Astrocyte (in vitro differentiated cells and primary cell): ENCODE measurements around the gene ADAMTS17.

Experiments
- EZH2 ChIP-seq: IDR thresholded peaks from 2 replicates; pipeline ENCODE4 v1.6.1; 2012; ENCODE audit warnings: mild to moderate bottlenecking, low read length, inconsistent platforms; ENCODE audit not compliant: insufficient read depth
- TF ChIP-seq, protein P1 (sequence below): IDR thresholded peaks from 2 replicates; pipeline ENCODE4 v1.5.1; 2011; ENCODE audit warnings: low read depth, mild to moderate bottlenecking, inconsistent platforms, low read length, moderate library complexity; ENCODE audit not compliant: insufficient read depth

DNA sequence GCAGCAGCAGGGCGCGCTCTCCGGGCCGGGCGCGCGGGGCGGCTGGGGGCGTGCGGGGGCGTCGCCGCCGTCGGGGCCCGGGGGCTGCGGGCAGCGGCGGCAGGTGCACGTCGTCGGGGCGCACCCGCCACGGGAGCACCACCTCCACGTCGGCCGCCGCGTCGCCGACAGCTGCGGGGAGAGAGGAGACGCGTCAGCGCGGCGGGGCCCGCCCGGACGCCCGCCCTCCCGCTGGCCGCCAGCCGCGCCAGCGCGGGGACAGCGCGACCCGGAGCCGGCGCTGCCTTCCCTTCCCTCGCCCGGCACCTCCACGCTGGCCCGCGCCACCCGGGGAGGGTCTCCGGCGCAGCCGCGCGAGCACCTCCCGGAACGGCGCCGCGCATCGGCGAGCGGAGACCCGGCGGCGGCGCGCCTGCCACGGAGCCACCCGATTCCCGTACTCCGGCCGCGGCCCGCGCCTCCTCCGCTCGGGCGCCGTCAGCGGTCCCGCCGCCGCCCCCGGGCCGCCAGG is 481 bp downstream of the ADAMTS17 start:
- TF ChIP-seq, protein P1, sequence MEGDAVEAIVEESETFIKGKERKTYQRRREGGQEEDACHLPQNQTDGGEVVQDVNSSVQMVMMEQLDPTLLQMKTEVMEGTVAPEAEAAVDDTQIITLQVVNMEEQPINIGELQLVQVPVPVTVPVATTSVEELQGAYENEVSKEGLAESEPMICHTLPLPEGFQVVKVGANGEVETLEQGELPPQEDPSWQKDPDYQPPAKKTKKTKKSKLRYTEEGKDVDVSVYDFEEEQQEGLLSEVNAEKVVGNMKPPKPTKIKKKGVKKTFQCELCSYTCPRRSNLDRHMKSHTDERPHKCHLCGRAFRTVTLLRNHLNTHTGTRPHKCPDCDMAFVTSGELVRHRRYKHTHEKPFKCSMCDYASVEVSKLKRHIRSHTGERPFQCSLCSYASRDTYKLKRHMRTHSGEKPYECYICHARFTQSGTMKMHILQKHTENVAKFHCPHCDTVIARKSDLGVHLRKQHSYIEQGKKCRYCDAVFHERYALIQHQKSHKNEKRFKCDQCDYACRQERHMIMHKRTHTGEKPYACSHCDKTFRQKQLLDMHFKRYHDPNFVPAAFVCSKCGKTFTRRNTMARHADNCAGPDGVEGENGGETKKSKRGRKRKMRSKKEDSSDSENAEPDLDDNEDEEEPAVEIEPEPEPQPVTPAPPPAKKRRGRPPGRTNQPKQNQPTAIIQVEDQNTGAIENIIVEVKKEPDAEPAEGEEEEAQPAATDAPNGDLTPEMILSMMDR = no peak
- TF ChIP-seq EZH2 = peak; percentile 23
